WTC11 (cell line): Measurements from ENCODE around the gene SAMD9L. TPM values are rescaled to one million over a fixed set of nuclear protein-coding genes. Genes with fewer than 3 reads are reported as not detected.

ENCODE experiments used
- ATAC-seq: fragments of 200-7000 bp; cut with Tn5 transposase; 2 replicates; pipeline ENCODE4 v1.10.0; 2021; ENCODE audit warnings: mild to moderate bottlenecking, moderate library complexity
- CTCF ChIA-PET: fragments of 300-600 bp; sonication (Branson Sonifier 250); formaldehyde crosslinking; loops from one replicate; lab custom pipeline; 2021; ENCODE audit warnings: antibody characterized with exemption; lab: Charles Lee
- POLR2A ChIA-PET: fragments of 350-600 bp; sonication (Branson Sonifier 250); formaldehyde crosslinking; loops from one replicate; lab custom pipeline; 2021; ENCODE audit warnings: antibody characterized with exemption; lab: Charles Lee
- DNase-seq: peaks from one replicate; pipeline ENCODE4 v3.0.0; 2021; ENCODE audit warnings: low spot score
- H3K27ac Mint-ChIP-seq: 2 replicates; pipeline ENCODE4 v1.8.0; 2021; ENCODE audit warnings: mixed read lengths
- H3K27me3 Mint-ChIP-seq: 2 replicates; pipeline ENCODE4 v1.8.0; 2021; ENCODE audit warnings: low read depth, mild to moderate bottlenecking, moderate library complexity, mixed read lengths
- H3K36me3 Mint-ChIP-seq: 2 replicates; pipeline ENCODE4 v1.8.0; 2021; ENCODE audit warnings: mixed read lengths
- H3K4me1 Mint-ChIP-seq: 2 replicates; pipeline ENCODE4 v1.8.0; 2022; ENCODE audit warnings: mixed read lengths
- H3K4me3 Mint-ChIP-seq: 2 replicates; pipeline ENCODE4 v1.8.0; 2021; ENCODE audit warnings: mild to moderate bottlenecking, moderate library complexity, mixed read lengths
- H3K9me3 Mint-ChIP-seq: 2 replicates; pipeline ENCODE4 v1.8.0; 2021; ENCODE audit warnings: mixed read lengths
- ATF6 ChIP-seq: sonication (generic); formaldehyde crosslinking; IDR thresholded peaks from 2 replicates; pipeline ENCODE4 v1.8.1; 2023; ENCODE audit warnings: mild to moderate bottlenecking, missing genetic modification reagents
- CTCF ChIP-seq: fragments of 200-600 bp; IDR thresholded peaks from 2 replicates; pipeline ENCODE4 v1.8.0; 2022; ENCODE audit warnings: antibody characterized with exemption
- E2F5 ChIP-seq: sonication (generic); formaldehyde crosslinking; IDR thresholded peaks from 2 replicates; pipeline ENCODE4 v1.8.1; 2022; ENCODE audit warnings: mild to moderate bottlenecking, moderate library complexity, missing genetic modification reagents
- FOXJ3 ChIP-seq: sonication (generic); formaldehyde crosslinking; IDR thresholded peaks from 2 replicates; pipeline ENCODE4 v1.9.0; 2021; ENCODE audit warnings: missing genetic modification reagents, mild to moderate bottlenecking, borderline replicate concordance
- FOXP1 ChIP-seq: sonication (generic); formaldehyde crosslinking; IDR thresholded peaks from 2 replicates; pipeline ENCODE4 v1.8.0; 2022; ENCODE audit warnings: missing genetic modification reagents, mild to moderate bottlenecking, moderate library complexity, borderline replicate concordance
- HMGXB4 ChIP-seq: sonication (generic); formaldehyde crosslinking; IDR thresholded peaks from 2 replicates; pipeline ENCODE4 v1.8.1; 2023; ENCODE audit warnings: mild to moderate bottlenecking, moderate library complexity, missing genetic modification reagents
- MXD4 ChIP-seq: fragments of 250-450 bp; sonication (Bioruptor Pico); IDR thresholded peaks from 2 replicates; pipeline ENCODE4 v1.8.0; 2021; ENCODE audit warnings: mild to moderate bottlenecking, moderate library complexity, borderline replicate concordance
- NFE2L1 ChIP-seq: sonication (generic); formaldehyde crosslinking; IDR thresholded peaks from 2 replicates; pipeline ENCODE4 v1.8.1; 2023; ENCODE audit warnings: missing genetic modification reagents
- NR1H2 ChIP-seq: sonication (generic); formaldehyde crosslinking; IDR thresholded peaks from 2 replicates; pipeline ENCODE4 v1.9.0; 2021; ENCODE audit warnings: mild to moderate bottlenecking, moderate library complexity, missing genetic modification reagents
- PRDM15 ChIP-seq: sonication (generic); formaldehyde crosslinking; IDR thresholded peaks from 2 replicates; pipeline ENCODE4 v1.8.0; 2022; ENCODE audit warnings: missing genetic modification reagents
- RELA ChIP-seq: sonication (generic); formaldehyde crosslinking; IDR thresholded peaks from 2 replicates; pipeline ENCODE4 v1.8.1; 2022; ENCODE audit warnings: missing genetic modification reagents, mild to moderate bottlenecking, borderline replicate concordance
- ZBTB21 ChIP-seq: sonication (generic); formaldehyde crosslinking; IDR thresholded peaks from 2 replicates; pipeline ENCODE4 v1.8.1; 2023; ENCODE audit warnings: mild to moderate bottlenecking, missing genetic modification reagents, borderline replicate concordance
- ZMAT4 ChIP-seq: fragments of 250-450 bp; sonication (Bioruptor Pico); IDR thresholded peaks from 2 replicates; pipeline ENCODE4 v1.9.0; 2021; ENCODE audit warnings: mild to moderate bottlenecking
- ZNF121 ChIP-seq: sonication (generic); formaldehyde crosslinking; IDR thresholded peaks from 2 replicates; pipeline ENCODE4 v1.8.0; 2023; ENCODE audit warnings: missing genetic modification reagents
- ZNF396 ChIP-seq: fragments of 250-450 bp; sonication (Bioruptor Pico); IDR thresholded peaks from 2 replicates; pipeline ENCODE4 v1.8.0; 2021; ENCODE audit warnings: mild to moderate bottlenecking, moderate library complexity, borderline replicate concordance
- ZNF416 ChIP-seq: fragments of 250-450 bp; sonication (Bioruptor Pico); IDR thresholded peaks from 2 replicates; pipeline ENCODE4 v1.9.0; 2021; ENCODE audit warnings: mild to moderate bottlenecking, inconsistent platforms
- ZNF423 ChIP-seq: fragments of 250-450 bp; sonication (Bioruptor Pico); IDR thresholded peaks from 2 replicates; pipeline ENCODE4 v2.1.2; 2022; ENCODE audit warnings: mild to moderate bottlenecking, moderate library complexity
- ZSCAN18 ChIP-seq: fragments of 250-450 bp; sonication (Bioruptor Pico); IDR thresholded peaks from 2 replicates; pipeline ENCODE4 v2.1.2; 2022; ENCODE audit warnings: mild to moderate bottlenecking, moderate library complexity
- total RNA-seq: library from RNA; stranded (reverse); gene quantifications from 3 replicates; pipeline ENCODE4 v1.2.3, GENCODE V29; 2021

The SAMD9L gene
- total RNA-seq, 1 experiment from 2014 or later: 0.15 TPM

GRCh38 chr7:93117327-93117726 is 30.9 kb downstream of the SAMD9L start:
- POLR2A ChIA-PET: no interaction called here
- Mint-ChIP-seq H3K9me3 (peaks cover 30% of the 10 kb centered on the region), H3K27ac (no peak overlapping the region), H3K4me1 (peaks cover 7% of the 10 kb centered on the region; the same call in 1 of the 2 replicates), H3K4me3 (no peak overlapping the region)
- TF ChIP-seq NFE2L1 (no peak), NR1H2 (no peak), PRDM15 (no peak), ZNF423 (CRISPR knock-in tag) (no peak), HMGXB4 (CRISPR knock-in tag) (no peak), ZNF121 (CRISPR knock-in tag) (no peak), ZNF396 (CRISPR knock-in tag) (no peak), RELA (CRISPR knock-in tag) (no peak), MXD4 (CRISPR knock-in tag) (no peak), FOXJ3 (no peak), CTCF (no peak), ZNF416 (CRISPR knock-in tag) (no peak), ZMAT4 (CRISPR knock-in tag) (no peak), ATF6 (CRISPR knock-in tag) (no peak), ZSCAN18 (CRISPR knock-in tag) (no peak), E2F5 (CRISPR knock-in tag) (no peak), ZBTB21 (CRISPR knock-in tag) (no peak), FOXP1 (CRISPR knock-in tag) (no peak)
- TF ChIP-seq, all 79 proteins: peak for 0
- no peak for DNase-seq
- H3K36me3 Mint-ChIP-seq: no peaks in the 10 kb centered on the region
- no peak for ATAC-seq
- H3K27me3 Mint-ChIP-seq: peaks cover 7% of the 10 kb centered on the region
- CTCF ChIA-PET: interaction anchor here (1.2 kb wide), 1 partner anchor 237 kb away, joined by 3 read pairs; no protein-coding TSS in a partner anchor
